GM21786 (cell line): Measurements from ENCODE around the gene PMS1.
"Not testable (repeated sequence)": the region's sequence is repeated elsewhere in the genome, so short reads cannot be mapped to it uniquely, and the experiment has no call there.

ENCODE experiments used
- ATAC-seq: cut with Tn5 transposase; IDR thresholded peaks from one replicate; pipeline ENCODE4 v1.9.1; 2021; ENCODE audit not compliant: unreplicated experiment

Gene PMS1

DNA sequence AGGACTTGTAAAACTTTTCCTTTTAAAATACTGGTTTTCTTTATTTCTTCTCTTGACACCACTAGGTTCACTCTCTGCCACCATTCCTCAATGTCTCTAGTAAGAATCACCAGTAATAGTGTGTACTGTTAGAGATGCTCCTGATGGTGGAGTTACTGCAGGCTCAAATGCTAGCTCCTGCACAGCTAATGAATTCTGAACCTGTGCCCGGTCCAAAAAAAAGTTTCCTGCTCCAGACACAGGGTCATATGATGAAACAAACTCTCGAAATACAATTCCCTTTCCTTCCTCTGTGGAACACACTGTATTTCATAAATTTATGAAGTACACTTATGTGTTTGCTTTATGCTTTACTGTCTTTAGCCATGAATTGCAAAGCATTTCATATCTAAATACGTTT lies 19.2 kb downstream of the PMS1 start:
- no peak for ATAC-seq

DNA sequence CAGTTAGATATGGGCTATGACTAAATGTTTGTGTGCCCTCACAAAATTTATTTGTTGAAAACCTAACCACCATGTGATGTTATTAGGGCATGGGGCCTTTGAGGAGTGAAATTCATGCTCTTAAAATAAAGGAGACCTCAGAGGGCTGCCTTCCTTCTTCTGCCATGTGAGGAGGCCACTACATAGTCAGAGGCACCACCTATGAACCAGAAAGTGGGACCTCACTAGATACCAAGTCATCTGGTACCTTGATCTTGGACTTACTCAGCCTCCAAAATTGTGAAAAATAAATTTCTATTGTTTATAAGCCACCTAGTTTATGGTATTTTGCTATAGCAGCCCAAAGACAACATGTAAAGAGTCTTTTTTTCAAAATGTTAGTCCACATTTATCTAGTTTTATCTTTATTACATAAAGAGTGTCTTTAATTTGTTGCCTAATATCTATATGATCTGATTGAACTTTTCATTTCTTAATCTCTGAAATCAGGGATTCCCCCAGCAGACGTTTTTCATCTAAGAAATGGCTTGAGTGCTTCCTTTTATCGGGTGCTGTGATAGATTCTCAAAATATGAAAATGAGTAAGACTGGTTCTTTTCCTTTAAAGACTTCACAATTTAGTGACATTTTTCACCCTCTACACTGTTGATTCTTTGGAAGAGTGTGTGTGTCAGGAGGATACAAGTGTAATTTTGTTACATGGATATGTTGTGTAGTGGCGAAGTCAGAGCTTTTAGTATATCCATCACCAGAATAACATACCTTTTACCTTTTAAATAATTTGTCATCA lies 34.2 kb downstream of the PMS1 start:
- no peak for ATAC-seq

DNA sequence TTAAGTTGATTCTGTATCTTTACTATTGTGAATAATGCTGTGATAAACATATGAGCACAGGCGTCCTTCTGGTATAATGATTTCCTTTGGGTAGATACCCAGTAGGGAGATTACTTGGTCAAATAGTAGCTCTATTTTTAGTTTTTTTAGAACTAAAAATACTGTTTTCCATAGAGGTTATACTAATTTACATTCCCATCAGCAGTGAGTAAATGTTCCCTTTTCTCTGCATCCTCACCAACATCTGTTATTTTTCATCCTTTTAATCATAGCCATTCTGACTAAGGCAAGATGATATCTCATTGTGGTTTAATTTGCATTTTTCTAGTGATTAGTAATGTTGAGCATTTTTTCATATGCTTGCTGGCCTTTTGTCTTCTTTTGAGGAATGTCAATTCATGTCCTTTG lies 35.1 kb downstream of the PMS1 start:
- no peak for ATAC-seq

DNA sequence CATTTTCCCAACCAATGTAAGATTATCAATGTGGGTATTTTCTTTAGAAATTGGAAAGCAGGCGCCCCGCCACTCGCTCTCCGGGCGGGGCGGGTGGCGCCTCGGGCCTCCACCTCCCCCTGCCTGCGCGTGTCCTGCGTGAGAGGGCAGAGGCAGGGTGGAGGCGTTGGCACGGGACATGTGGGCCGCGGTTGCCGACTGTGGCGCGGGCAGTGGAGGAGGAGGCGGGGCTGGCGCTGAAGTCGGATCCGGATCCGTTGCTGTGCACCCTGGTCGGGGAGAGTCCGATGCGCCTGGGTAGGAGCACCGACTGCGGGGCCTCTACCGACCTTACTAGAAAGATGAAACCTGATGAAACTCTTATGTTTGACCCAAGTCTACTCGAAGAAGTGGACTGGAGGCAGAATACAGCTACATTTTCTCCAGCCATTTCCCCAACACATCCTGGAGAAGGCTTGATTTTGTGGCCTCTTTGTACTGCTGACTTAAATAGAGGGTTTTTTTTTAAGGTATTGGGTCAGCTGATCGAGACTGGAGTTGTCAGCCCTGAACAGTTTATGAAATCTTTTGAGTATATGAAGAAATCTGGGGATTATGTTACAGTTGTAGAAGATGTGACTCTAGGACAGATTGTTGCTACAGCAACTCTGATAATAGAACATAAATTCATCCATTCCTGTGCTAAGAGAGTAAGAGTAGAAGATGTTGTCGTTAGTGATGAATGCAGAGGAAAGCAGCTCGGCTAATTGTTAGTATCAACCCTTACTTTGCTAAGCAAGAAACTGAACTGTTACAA lies 37.9 kb downstream of the PMS1 start:
- ATAC-seq = no peak

DNA sequence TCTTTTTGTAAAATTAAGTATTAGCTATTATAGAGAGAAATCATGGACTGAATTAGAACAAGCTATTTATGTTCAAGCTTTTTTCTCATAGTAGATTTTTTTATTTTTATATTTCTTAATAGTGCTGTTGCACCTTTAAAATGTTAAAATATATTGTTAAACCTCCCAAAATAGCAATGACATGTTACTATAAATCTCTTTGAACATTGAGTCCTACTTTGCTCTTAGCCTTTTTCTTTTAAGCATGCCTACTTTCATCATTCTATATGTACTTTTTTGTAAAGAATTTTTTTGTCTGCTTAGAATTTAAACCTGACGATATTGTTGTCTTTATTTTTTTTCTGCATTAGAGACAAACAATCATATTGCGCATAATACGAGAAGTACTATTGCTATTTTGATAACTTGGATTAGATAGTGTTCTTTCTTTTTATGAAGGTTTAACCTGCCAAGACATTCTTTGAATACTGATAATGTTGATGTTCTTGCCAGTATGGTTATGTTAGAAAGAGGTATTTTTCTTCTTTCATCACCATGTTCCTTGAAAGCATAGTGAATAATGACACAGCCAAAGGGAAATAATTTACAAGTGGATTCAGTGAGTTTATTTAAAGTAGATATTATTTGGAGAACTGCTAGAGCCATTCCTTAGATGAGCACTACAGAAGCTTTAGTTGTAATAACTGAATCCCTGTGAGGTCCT lies 40.6 kb downstream of the PMS1 start:
- no peak for ATAC-seq

DNA sequence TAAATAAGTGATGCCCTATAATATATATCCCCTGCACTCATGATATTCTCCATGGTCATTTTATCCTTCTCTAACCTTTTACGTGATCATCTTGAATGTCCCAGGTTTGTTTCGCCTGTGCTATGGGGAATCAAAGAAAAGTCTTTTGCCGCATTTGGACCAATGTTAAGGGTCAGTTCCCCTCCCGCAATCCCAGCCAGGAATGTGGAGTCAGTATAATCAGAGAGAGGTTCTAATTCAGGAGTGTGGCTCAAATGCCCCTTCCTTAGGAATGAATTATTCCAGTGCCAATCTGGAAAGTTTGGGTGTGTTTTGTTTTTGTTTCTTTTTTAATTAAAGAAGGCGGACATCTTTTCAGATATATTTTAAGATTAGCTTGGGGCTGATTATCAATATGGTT lies 41.8 kb downstream of the PMS1 start:
- no peak for ATAC-seq

DNA sequence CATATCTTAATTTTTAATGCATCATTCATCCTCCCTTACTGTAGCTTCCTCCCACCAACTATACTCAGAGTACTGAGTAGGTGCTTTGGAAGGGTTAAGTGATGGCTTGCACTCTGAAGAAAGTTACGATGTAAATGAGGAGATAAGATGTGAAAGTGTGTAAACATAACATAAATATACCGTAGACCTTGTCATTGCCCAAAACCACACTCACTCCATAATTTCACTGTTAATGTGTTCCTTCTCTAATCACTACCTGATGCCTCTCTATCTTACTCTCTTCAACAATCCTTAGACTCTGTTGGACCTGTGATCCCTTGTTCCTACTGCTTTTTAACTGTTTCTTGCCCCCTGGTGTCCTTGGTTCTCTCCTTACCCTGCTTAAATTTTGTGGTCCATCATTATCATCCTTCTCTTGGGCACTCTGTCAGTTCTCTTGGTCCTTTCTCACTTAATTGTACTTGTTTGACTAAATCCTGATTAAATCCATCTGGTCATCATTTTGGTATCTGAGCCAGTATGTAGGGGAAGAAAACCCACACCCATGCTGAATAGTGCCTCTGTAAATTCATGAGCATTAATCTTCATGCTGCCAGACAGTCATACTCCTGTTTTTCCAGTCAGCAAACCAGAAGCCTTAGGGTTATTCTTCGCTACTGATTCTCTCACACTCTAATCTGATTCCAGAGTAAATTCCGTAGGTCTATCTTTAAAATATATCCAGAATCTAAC lies 45.0 kb downstream of the PMS1 start:
- ATAC-seq = no peak

DNA sequence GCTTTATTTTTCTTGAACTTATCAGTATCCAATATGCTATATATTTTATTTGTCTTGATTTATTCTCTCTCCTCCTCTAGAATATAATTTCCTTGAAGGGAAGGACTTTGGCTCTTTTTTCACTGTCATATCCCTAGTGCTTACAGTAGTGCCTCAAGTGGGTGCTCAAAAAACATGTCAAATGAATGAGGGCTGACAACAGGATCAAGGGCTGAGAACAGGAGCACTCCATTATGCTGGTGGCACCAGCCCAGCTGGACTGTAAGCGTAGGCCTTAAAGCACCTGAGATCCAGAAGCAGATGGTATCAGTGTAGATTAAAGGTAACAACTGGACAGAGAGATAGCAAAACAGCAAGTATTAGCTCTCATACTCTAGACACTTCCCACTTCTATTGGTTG lies 46.3 kb downstream of the PMS1 start:
- ATAC-seq = no peak

DNA sequence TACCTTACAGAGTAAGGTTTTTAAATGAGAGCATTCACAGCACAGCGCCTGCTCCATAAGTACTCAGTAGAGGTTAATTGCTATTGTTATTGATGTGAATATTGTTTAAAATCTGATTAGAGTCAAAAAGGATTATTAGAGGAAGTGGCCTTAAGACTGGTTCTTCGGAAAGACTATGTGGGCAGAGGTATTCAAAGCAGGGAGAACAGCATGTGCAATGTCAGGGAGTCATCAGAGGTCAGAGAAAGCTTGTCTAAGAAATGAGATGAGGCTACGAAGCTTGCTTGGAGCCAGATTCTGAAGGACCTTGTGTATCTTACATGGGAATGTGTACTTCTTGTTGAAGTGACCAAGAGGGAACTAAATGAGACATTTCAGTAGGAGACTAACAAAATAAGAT lies 49.8 kb downstream of the PMS1 start:
- no peak for ATAC-seq

DNA sequence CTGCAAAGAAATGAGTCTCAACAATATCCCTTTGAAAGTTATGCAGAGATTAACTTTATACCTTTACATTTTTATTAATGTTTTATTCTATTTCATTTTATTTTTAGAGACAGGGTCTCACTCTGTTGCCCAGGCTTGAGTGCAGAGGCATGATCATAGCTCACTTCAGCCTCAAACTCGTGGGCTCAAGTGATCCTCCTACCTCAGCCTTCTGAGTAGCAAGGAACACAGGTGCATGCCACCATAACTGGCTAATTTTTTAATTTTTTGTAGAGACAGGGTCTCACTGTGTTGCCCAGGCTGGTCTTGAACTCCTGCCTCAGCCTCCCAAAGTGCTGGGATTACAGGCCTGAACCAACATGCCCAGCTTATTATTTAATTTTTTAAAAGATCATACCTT lies 50.4 kb downstream of the PMS1 start:
- not testable (repeated sequence) for ATAC-seq

DNA sequence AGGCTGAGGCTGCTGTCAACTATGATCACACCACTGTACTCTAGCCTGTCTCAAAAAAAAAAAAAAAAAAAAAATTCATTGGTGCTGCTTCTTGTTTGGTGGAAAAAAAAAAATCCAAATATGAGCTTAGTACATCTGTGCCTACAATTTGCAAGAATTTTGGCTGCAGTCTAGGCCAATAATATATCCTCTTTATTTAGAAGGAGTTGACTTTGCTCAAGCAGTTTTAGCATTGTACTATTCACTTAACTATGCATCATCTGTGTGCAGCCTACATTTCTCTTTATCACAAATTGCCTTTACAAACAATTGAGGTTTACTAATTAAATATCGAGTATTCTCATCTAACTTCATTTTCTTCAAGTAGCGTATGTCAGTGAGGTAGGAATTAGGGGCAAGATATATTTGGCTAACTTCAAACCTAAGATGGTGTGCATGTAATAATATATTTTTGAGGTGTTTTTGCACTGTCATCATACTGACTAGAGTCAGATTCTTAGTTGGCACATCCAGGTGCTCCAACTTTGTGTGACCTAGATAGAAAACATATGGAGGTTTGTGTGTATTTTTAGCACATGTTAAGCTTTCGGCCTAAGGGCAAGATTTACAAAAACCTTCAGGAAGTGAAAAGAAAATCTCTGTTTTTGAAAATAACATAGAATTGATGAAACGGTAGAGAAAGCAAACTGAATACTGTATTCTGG lies 51.8 kb downstream of the PMS1 start:
- ATAC-seq = no peak

DNA sequence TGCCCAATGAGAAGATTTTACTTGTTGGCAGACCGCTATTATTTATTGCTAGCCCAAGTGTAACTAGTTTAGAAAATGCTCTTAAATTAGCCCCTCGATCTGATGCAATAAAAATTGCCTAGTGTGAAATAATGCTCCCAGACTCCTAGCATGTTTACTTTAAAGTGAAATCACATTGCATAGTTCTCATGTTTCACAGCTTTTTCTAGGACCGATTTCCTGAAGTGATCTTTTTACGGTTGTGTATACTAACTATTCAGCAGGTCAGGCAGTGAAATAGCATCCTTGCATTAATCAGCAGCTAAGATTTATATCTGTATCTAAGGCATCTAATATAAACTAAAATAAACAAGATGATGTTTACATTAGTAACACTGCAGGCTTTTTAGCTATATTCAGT lies 52.4 kb downstream of the PMS1 start:
- ATAC-seq = no peak

DNA sequence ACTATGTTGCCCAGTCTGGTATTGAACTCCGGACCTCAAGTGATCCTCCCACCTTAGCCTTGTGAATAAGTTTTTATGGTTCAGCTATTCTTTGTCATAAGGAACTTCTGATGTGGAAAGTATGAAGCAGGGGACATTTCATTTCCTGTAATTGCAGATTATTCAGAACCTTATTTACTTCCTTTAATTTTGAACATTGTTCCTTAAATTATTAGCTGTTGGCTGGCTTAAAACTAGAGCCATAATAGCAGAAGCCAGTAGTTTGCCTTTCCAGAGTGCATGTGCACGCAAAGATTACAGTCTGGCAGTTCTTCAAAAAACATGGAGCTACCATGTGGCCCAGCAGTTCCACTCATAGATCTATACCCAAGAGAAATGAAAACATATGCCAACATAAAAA lies 53.1 kb downstream of the PMS1 start:
- no peak for ATAC-seq

DNA sequence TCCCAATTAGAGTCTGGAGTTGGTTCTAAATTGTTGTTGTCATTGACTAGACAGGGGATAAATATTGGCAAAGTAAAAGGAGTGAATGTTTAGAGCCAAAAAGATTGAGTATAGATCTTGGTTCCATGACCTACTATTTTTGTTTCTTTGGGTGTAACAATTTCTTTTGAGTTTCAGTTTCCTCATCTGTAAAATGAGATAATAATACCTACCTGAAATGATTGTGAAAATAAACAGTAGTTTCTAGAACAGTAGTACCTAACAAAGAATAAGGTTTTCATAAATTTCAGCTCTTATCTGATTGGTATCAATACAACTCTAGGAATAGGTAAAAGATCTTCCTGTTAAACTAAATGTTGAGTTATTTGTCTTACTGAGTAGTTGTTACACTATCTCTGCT lies 56.8 kb downstream of the PMS1 start:
- ATAC-seq = no peak

DNA sequence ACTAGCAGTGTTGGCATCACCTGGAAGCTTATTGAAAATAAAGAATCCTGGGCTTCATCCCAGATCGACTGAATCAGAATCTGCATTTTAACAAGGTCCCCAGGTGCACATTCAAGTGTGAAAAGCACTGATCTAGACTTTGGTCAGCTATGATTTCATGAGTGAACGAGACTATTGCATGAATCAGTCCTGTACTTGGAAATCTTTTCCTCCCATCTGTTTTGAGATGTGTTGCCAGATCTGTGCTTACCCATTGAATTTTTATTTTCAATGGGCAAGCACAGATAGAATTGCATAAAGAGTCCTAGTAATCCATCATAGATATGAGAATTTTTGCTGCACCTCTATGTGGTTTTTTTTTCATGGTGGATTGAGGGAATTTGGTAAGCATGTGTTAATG lies 64.0 kb downstream of the PMS1 start:
- ATAC-seq = no peak

DNA sequence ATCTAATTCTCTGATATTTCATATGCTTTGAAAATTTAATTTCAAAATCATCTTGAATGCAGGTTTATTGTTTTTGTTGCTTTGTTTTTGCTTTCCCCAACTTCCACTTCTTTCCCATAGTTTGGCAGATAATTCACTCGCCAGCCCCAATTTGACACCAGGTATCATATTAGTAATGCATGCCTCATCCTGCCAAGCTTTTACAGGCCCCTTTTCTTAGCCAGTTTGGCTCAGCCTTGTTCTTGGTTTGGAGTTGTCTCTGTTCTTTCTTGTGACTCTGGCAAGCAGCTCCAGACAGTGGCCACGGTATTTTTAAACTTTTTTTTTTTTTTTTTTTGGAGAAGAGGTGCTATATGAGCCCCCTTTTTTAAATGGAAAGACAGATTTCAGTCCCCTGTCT lies 65.3 kb downstream of the PMS1 start:
- no peak for ATAC-seq

DNA sequence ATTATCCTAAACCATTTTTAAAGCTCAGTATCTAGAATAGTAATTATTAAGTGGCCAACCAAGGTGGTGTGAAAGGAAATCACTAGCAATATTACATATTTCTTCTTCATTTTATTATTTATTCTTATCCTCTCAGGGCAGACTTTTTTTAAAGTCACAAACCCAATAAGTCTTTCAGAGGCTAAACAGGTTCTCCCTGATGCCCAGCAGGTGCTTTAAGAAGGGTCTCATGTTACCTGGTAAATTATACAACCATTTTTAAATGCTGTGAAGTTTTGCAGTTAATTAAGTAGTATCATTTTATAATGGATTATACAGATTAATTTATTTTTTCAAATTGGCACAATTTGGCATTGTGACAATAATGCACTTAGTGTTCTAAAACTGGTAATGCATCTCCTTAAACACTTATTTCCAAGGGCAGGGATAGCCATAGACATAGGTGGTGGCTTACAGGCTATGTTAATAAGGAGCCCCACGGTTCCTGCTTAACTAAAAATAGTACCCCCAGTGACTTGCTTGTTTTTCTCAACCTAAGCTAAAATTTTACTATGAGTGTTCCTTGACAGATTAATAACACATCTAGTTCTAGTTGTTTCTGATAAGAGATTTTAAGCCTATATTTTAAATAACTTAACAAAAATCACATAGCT lies 67.0 kb downstream of the PMS1 start:
- no peak for ATAC-seq

DNA sequence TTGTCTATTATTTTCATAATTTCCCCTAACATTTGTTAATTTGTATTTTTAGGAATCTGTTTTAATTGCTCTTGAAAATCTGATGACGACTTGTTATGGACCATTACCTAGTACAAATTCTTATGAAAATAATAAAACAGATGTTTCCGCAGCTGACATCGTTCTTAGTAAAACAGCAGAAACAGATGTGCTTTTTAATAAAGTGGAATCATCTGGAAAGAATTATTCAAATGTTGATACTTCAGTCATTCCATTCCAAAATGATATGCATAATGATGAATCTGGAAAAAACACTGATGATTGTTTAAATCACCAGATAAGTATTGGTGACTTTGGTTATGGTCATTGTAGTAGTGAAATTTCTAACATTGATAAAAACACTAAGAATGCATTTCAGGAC lies 69.9 kb downstream of the PMS1 start:
- no peak for ATAC-seq

DNA sequence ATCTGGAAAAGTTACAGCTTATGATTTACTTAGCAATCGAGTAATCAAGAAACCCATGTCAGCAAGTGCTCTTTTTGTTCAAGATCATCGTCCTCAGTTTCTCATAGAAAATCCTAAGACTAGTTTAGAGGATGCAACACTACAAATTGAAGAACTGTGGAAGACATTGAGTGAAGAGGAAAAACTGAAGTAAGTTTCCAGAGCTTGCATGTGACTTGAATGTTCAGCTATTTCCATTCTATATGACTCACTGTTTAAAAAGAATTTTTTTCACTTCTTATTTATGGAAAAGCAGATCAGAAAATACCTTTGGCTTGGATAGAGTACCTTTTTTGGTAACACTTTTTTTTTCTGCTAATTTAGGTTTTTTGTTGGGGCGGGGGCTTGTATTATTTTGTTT lies 70.7 kb downstream of the PMS1 start:
- ATAC-seq = no peak

DNA sequence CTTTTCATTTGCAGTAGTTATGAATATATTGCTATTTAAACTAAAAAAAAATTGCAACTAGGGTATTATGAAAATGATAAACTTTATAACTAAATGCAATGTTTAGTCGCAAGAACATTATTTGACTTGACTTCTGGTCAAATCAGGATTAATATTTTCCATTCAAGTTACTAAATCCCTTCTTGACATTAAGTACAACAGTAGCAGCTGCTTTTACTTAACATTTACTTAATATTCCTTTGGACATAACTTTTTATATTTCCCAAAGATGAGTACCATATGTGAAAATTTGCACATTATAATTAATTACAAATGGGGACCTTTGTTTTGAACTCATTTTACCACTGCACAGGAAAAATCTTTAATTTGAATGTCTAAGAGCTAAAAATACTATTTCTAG lies 74.0 kb downstream of the PMS1 start:
- no peak for ATAC-seq
